ENCODE data around the gene ARHGEF28.

Gene ARHGEF28

GRCh38 chr5:73861313-73861988 lies 235.5 kb downstream of the ARHGEF28 start:
- no peak for DNase-seq

GRCh38 chr5:73862796-73863195 lies 236.8 kb downstream of the ARHGEF28 start:
- DNase-seq, result no peak

DNA sequence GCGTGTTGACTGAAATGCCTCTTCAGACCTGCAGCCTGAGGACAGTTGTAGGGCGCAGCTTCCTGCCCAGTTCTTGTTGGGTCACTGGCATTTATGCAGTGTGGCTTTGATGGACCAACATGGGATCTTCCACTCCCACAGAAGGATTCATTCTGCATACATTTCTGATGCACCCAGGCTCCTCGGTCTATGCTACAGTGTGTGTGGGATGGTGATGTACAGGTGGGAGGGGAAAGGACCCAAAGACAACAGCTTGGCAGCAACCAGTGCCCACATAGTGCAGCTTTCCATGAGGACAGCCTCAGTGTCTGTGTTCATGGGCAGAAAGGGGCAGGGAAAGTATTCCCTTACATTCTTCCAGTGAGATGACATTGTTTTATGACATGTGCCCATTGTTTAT lies 237.9 kb downstream of the ARHGEF28 start:
- no peak for DNase-seq

DNA sequence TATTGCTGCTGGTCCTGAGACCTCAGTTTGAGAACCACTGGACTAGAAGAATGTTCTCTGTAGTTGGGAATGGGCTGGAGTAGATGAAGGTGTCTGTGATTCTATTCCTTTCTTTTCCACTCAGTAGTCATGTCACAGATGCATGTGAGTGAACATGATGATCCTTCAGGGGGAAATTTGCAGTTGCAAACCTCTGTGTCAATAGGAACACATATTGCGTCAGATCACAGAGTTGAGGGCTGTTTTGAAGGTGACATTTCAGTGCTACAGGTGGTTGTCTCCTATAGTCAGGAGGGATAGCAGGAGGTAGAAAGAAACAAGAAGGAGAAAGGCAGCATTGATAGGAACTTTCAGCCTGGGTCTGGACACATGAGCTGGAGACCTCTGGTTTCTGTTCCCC lies 239.3 kb downstream of the ARHGEF28 start:
- DNase-seq, result no peak

DNA sequence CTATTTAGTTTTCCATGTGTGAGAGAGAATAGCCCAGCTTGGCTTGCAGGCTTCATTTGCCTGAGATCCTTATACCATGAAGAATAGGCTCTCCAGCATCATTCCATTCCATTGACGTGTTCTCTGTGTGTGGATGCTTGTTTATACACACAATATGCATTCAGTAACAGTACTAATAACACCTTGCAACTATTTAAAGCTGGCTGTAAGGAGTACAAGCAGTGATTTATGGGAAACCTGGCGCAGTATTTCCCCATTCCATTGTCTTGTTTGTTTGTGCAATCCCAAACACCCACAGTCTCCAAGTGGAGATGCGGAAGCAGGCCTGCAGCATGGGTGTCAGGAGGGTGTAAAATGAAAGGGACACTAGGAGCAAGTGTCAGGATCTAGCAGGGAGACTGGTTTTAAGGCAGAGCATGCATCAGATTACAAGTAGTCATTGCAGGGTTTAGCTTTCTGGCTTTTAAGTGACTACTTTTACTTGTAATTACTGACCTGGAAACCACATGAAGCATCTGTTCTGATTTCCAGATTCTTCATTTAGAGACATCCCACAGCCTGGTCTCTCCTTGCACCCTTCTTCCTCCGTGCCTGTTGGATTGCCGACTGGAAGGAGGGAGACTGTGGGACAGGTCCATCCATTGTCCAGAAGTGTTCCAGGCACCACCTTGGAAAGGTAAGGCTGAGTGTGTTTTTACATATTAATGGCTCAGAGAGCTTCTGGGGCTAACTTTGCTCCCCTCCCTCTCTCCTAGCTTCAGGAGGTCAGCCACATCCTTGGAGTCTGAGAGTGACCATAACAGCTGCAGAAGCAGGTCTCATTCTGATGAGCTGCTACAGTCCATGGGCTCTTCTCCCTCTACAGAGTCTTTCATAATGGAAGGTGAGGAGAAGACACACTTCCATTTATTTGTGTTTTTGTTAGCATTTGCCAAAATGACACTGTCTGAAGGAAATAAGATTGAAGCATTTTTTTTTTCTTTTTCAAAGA lies 241.6 kb downstream of the ARHGEF28 start:
- DNase-seq, result no peak

DNA sequence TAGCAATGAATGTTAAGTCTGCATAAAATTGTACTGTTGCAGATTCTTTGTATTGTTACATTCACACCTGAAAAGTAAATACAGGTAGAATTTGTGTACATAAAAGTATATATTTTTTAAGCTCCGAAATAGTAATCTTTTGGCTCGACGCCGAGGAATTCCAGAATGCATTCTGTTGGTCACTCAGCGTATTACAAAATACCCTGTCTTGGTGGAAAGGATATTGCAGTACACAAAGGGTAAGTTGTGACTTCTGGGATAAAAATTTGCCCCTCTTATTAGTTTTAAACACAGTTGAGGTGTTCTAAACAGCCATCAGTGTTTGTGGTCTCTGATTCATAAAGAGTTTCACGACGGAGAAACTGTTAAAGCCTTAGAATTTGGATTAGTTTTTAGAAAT lies 257.6 kb downstream of the ARHGEF28 start:
- DNase-seq, result no peak

DNA sequence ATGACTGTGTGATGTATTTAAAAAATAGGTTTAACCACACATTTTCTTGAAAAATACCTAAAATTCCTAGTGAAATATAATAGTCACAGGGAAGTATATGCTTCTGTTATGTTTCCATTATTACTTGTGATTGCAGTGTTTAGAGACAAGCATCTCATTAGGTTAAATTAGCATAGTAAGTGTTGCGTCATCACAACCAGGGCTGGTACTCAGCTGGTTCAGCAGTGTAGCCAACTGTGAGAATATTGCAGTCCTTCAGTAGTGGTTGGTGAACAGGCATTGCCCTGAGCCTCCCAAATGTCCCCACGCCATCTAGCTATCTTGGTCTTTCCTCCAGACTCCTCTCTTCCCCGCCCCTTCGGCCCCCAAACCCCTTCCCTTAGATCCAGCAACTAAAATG lies 261.7 kb downstream of the ARHGEF28 start:
- no peak for DNase-seq

- no peak for DNase-seq
Observed at GRCh38 chr5:73890569-73890968, 264.6 kb downstream of the ARHGEF28 start.

- DNase-seq, result no peak
Observed at GRCh38 chr5:73892218-73892617, 266.2 kb downstream of the ARHGEF28 start.

DNA sequence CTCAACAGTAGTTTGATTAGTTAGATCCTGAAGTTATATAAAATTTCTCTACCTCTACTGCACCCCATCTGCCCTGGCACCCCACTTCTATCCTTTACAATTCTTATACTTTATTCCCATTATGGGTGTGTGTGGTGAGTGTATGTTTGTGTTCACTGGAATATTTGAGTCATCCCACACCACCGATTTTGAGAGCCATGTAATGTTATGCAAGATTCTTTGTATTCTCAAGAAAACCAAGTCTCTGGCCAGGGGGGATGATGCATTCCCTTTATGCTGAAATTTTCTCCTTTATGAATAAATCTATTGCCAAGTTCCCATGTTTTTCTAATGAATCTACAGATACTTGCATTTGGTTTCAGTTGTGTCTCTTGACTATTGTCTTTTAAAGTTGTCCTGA lies 266.8 kb downstream of the ARHGEF28 start:
- DNase-seq, result no peak

DNA sequence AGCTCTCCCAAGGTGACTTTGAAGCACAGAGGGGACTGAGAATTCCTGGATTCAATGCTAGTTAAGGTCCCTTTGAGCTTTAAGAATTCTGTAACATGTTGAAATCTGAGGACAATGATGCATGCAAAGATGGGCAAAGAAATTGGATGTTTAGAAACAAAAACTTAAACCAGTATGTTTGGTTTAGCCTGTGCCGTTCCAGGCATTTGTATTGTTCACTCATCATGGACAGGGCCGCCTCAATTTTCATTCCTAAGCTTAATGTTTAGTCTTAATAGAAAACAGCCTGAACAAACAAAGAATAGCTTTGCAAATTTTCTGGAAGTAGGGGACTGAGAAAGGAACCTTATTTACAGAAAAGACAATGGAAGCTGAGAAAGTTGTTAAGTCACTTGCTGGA lies 267.8 kb downstream of the ARHGEF28 start:
- DNase-seq, result no peak

DNA sequence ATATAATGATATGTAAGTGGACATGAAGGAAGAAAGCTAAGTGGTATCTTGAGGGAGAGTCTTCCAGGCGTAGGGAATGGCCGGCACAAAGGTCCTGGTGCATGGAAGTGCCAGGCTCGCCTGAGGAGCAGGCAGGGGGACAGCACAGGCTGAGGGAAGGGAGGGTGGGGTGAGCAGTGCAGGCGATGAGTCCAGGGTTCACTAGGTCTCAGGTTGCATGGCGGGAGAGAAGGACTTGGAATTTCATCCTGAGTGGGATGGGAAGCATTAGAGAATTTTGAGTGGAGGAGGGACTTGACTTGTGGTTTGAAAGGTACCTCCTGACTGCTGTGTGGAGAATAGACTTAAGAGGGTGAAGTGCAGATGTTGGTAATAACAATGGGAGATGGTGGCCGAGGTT lies 268.9 kb downstream of the ARHGEF28 start:
- DNase-seq, result no peak

GRCh38 chr5:73895471-73895870 lies 269.5 kb downstream of the ARHGEF28 start:
- DNase-seq, result peak; percentile 50

DNA sequence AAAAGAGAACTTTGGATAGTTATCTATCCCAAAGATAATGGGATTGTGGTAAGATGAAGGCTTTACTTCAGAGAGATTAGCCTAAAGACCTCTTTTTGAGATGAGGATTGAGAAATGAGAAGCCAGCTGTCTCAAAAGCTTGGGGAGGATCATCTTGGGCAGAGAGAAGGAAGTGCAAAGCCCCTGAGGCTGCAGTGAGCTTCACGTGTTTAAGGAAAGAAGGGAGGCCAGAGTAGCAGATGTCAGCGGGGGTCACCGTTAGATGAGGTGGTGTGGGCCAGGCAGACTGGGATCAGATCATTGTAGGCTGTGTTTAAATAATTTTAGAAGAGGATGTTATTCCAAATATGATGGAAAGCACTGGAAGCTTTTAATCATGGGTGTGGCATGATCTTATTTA lies 270.1 kb downstream of the ARHGEF28 start:
- no peak for DNase-seq

DNA sequence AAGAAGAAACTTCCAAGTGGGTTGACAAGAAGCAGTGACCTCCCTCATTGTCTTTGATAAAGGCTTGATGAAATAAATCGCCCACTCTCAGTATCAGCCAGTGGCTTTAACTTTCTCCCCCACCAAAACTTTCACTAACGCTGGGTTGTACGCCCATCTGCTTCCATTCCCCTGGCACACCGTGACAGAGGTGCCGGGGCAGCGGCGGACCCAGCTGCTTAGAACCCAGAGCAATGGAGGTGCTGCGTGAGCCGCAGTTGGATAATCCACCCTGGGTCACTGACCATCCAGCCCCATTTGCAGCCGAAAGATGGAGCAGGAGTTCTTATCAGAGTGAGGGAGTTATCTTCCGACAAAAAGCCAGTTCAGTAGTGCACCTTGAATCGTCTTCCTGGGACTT lies 270.7 kb downstream of the ARHGEF28 start:
- no peak for DNase-seq

GRCh38 chr5:73897893-73898292 lies 271.9 kb downstream of the ARHGEF28 start:
- no peak for DNase-seq

DNA sequence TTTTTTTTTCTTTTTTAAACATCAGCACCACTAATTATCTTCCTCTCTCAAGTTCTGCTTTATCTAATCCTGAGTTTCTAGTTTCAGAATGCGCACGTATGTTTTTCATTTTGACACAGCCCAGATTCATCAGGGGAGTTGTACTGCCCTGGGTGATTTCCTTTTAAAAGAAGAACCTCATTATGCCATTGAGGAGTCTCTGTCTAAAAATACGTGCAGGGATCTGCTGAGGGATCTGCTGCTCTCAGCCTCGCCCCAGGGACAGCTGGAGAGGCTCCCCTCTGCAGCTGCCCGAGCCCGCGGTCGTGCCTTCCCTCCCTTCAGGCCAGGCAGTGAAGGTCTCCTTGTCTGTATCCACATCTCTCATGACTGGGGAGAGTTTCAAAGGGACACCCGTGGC lies 273.1 kb downstream of the ARHGEF28 start:
- DNase-seq, result peak; percentile 75

DNA sequence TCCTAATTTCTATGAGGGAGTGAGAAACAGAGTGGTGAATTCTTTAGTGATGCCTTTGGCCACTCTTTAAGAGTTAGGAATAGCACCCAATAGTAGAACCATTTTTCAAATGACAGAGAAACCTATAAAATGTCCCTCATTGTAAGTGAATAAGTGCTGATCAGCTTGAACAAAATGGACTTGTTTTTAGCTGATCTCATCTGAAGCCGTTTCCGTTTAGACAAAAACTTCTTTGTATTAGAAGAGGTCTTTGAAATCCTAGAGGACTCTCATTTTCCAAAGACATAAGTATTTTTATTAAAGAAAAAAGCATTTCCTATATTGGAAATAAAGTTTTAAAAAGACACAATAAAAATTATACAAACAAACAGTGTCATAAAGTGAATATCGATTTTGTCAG lies 273.9 kb downstream of the ARHGEF28 start:
- no peak for DNase-seq

GRCh38 chr5:73900566-73900965 lies 274.6 kb downstream of the ARHGEF28 start:
- no peak for DNase-seq

- no peak for DNase-seq
Observed at GRCh38 chr5:73901043-73901442, 275.0 kb downstream of the ARHGEF28 start.

- DNase-seq, result no peak
Observed at GRCh38 chr5:73901455-73901854, 275.5 kb downstream of the ARHGEF28 start.

DNA sequence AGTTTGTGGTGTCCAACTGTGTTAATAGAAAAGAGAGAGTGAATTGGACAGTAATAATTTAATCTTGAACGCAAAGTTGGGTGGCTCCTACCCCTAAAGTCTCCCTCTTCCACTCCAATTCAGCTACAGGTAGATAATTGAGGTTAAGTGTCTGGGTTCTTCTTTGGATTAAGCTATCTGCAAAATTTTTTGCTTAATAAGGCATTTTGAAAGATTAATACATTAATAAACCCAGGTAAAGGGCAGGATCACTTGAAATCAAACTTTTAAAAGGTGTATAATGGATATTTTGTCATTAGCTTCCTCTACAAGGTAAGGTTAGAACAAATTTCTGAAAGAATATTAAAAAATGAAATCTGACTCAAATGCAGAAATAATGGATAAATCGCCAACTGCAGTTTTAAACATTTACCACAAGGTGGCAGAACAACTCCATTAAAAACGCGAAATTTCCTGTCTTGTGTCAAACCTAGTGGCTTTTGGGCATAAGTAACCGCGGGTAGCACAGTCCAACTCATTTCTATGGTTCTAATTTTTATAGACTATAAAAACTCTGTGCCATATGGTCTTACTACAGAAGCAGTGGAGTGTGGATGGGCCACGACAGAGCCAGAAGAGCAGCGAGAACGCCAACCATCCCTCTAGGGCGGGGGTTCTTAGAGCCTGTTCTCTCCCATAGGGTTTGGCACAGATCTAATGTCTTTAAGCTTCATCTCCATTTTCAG lies 276.5 kb downstream of the ARHGEF28 start:
- peak; percentile 60 for DNase-seq

GRCh38 chr5:73903169-73903568 lies 277.2 kb downstream of the ARHGEF28 start:
- no peak for DNase-seq

DNA sequence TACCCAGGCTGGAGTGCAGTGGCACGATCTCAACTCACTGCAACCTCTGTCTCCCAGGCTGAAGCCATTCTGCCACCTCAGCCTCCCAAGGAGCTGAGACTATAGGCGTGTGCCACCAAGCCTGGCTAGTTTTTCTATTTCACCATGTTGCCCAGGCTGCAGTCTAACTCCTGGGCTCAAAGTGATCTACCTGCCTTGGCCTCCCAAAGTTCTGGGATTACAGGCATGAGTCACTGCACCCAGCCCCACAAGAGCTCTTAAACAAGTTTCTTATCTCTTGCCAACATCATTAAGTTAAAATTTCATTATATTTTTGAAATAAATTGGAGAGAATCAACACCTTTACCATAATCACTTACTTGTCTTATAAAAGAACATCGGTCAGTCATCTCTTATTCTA lies 280.3 kb downstream of the ARHGEF28 start:
- no peak for DNase-seq

Data from activated CD4-positive, alpha-beta T cell treated with anti-CD3 and anti-CD28 coated beads, Interleukin-2, Interleukin-6, amounts not matched to agents 100 ng/mL and 50 ng/mL, durations not matched to agents 16 hours and 8 hours (primary cell).